Measurements from ENCODE around the gene FADS2.

The FADS2 gene

DNA sequence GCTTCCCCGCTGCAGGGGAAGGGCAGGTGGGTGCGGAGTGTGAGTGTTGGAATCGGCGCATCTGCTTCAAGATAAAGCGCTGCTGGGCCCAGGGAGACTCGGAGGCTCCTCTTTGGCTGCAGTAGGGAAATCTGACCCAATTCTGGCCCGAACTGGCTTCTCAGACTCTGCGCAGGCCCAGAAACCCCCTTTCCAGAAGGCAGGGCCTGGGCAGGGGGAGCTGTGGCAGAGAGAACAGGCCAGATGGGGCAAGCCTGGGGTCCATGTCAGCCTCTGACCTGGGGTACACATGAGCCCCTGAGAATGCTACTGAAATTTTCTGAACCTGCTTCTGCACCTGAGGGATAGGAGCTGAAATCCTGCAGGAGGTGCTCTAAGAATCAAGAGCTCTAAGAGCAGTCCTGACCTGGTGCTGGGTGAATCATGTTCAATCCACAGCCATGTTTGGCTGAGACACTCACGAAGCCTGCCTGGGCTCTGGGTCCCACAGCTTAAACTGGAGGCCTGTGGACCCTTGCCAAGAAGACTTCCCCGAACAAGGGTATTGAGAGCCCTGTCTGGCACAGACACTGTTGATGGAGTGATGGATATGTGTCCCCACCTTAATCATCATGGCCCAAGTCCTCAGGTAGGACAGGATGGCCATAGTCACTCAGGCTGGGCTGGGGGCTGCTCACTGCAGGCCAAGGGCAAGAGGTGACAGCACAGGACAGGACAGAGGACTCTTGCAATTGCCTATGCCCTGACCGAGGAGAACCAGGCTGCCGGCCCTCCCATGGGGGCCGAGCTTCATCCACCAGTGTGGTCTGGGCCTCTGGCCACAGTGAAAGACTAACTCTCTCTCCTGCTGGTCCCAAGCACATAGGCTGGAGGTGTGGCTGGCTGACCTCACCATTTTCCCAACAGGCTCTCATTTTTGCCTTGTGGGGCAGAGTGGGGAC lies 82.4 kb downstream of the FADS2 start:
- no peak overlapping the region for H3K4me3 ChIP-seq (ENCODE audit: low read depth, low read length)
- DNase-seq (ENCODE audit: low read depth) = no peak
- TF ChIP-seq MAX (IDR thresholded peaks at IDR 0.05; ENCODE audit: low read depth, low read length) (no peak), POLR2A (IDR thresholded peaks at IDR 0.05; ENCODE audit: extremely low read depth, insufficient read length) (no peak), MYC (IDR thresholded peaks at IDR 0.05; ENCODE audit: low read depth, low read length) (no peak), CTCF (IDR thresholded peaks at IDR 0.05; ENCODE audit: low read depth, low read length) (no peak)

DNA sequence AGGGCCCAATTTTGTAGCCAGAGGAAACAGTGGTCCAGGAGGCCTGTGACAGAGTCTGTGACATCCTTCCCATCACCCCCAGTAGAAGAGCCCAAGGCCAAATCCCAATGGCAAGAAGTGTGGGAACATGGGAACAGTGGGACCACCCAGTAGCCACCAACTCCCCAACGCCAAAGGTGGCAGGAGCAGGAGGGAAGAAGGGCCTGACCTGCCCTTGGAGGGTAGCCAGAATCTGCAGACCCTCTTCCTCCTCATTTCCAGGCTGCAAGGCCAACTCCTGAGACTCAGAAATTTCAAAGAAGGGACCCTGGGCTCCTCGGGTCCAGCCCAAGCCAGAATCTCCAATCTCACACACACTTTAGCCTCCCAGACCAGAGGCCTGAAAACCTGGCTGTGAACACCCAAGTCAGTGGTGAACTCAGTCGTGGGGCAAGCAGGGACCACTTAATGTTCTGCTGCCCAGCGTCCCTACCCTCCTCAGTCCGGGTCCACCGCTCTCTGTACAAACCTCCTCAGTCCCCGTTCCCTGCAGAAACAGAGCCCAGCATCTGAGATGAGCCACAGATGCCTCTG lies 83.1 kb downstream of the FADS2 start:
- no peak for DNase-seq (ENCODE audit: low read depth)
- TF ChIP-seq CTCF (IDR thresholded peaks at IDR 0.05; ENCODE audit: low read depth, low read length) = no peak
- TF ChIP-seq POLR2A (IDR thresholded peaks at IDR 0.05; ENCODE audit: extremely low read depth, insufficient read length) = no peak
- no peak for TF ChIP-seq MYC (IDR thresholded peaks at IDR 0.05; ENCODE audit: low read depth, low read length)
- TF ChIP-seq MAX (IDR thresholded peaks at IDR 0.05; ENCODE audit: low read depth, low read length) = no peak
- no peak overlapping the region for H3K4me3 ChIP-seq (ENCODE audit: low read depth, low read length)

- DNase-seq (ENCODE audit: low read depth) = no peak
Observed at GRCh38 chr11:61911701-61912529, 83.8 kb downstream of the FADS2 start.

GRCh38 chr11:61912530-61912898 lies 84.4 kb downstream of the FADS2 start:
- TF ChIP-seq CTCF (IDR thresholded peaks at IDR 0.05; ENCODE audit: low read depth, low read length) (no peak), POLR2A (IDR thresholded peaks at IDR 0.05; ENCODE audit: extremely low read depth, insufficient read length) (no peak), MYC (IDR thresholded peaks at IDR 0.05; ENCODE audit: low read depth, low read length) (peak; percentile 63; the same call in 1 of the 2 replicates), MAX (IDR thresholded peaks at IDR 0.05; ENCODE audit: low read depth, low read length) (peak; percentile 97)
- DNase-seq (ENCODE audit: low read depth) = peak; percentile 86
- no peak overlapping the region for H3K4me3 ChIP-seq (ENCODE audit: low read depth, low read length)

More at GRCh38 chr11:61911701-61912529, 83.8 kb downstream of the FADS2 start:
- H3K4me3 ChIP-seq (ENCODE audit: low read depth, low read length) = no peak overlapping the region
- no peak for TF ChIP-seq CTCF (IDR thresholded peaks at IDR 0.05; ENCODE audit: low read depth, low read length)
- TF ChIP-seq MYC (IDR thresholded peaks at IDR 0.05; ENCODE audit: low read depth, low read length) = no peak
- TF ChIP-seq MAX (IDR thresholded peaks at IDR 0.05; ENCODE audit: low read depth, low read length) = no peak
- TF ChIP-seq POLR2A (IDR thresholded peaks at IDR 0.05; ENCODE audit: extremely low read depth, insufficient read length) = no peak

- DNase-seq (ENCODE audit: low read depth) = no peak
- TF ChIP-seq MYC (IDR thresholded peaks at IDR 0.05; ENCODE audit: low read depth, low read length) (no peak), CTCF (IDR thresholded peaks at IDR 0.05; ENCODE audit: low read depth, low read length) (no peak), MAX (IDR thresholded peaks at IDR 0.05; ENCODE audit: low read depth, low read length) (no peak), POLR2A (IDR thresholded peaks at IDR 0.05; ENCODE audit: extremely low read depth, insufficient read length) (no peak)
- no peak overlapping the region for H3K4me3 ChIP-seq (ENCODE audit: low read depth, low read length)
Observed at GRCh38 chr11:61912991-61913698, 85.0 kb downstream of the FADS2 start.

All from NB4 (cell line).